ENCODE results near the gene SIAE. TPM values are rescaled to one million over a fixed set of nuclear protein-coding genes. Genes with fewer than 3 reads are reported as not detected.

The SIAE gene
- total RNA-seq, 1 donor from 2014 or later: 8.2 TPM

DNA sequence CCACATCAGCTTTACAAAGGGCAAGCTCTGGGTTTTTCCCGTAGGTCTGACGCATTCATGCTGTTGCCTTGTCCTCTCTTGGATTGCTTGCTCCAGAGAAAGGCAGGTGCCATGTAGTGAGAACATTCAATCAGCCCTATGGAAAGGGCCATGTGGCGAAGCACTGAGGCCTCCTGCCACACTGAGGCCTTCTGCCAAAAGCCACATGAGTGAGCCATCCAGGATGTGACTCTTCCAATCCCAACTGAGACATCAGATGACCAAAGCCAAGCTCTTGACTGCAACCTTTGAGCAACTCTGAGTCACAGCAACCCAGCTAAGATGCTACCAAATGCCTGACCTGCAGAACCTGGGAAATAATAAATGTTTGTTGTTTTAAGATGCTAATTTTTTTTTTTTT is 71.3 kb downstream of the SIAE start:
- DNase-seq (ENCODE audit: low read depth): no peak
- TF ChIP-seq, protein P1, sequence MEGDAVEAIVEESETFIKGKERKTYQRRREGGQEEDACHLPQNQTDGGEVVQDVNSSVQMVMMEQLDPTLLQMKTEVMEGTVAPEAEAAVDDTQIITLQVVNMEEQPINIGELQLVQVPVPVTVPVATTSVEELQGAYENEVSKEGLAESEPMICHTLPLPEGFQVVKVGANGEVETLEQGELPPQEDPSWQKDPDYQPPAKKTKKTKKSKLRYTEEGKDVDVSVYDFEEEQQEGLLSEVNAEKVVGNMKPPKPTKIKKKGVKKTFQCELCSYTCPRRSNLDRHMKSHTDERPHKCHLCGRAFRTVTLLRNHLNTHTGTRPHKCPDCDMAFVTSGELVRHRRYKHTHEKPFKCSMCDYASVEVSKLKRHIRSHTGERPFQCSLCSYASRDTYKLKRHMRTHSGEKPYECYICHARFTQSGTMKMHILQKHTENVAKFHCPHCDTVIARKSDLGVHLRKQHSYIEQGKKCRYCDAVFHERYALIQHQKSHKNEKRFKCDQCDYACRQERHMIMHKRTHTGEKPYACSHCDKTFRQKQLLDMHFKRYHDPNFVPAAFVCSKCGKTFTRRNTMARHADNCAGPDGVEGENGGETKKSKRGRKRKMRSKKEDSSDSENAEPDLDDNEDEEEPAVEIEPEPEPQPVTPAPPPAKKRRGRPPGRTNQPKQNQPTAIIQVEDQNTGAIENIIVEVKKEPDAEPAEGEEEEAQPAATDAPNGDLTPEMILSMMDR (conservative IDR thresholded peaks at IDR 0.05; ENCODE audit: low read depth, low read length): no peak
- H3K4me3 ChIP-seq (ENCODE audit: low read depth, low read length): no peak overlapping the region

DNA sequence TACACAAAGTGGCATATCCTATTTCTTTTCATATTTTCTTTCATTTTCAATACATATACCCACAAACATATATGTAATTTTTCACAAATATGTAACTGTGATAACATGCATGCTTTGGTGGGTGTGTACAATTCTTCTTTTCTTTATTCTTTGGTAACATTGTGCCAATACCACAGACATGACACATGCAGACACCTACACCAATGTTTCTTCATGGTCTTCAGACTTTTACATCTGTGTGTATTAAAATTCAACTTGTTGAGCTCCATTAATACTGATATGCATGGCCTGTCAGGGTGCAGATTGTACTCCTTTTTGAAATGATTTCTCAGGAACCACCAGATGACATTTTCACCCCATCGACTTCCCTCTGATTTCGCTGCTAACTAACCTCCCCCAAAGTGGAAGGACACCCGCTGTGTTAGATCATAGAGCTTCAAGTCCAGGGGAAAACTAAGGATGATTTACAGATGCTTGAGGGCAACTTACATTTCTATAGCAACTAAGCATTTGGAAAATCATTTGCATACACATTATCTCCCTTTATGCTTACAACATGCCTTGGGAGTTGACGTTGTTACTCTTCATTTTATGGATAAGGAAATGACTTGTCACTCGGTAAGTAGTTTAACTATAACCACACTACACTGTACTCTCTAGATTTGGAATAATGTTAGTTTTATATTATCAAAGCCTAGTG is 72.8 kb downstream of the SIAE start:
- no peak overlapping the region for H3K4me3 ChIP-seq (ENCODE audit: low read depth, low read length)
- DNase-seq (ENCODE audit: low read depth): no peak
- TF ChIP-seq, protein P1 (conservative IDR thresholded peaks at IDR 0.05; ENCODE audit: low read depth, low read length): no peak

DNA sequence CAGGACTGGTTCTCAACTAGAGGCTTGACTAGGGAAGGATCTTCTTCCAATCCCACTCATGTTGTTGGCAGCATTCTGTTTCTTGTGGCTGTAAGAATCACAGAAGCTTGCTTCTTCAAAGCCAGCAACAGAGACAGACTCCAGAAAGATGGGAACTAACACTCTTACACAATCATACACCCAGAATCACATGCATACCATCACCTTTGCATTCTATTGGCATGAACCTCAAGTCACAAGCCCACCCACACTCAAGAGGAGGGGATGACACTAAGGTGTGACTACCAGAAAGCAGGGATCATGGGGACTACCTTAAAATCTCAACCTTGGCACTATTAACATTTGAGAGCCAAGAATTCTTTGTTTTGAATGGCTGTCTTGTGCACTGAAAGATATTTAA is 75.9 kb downstream of the SIAE start:
- DNase-seq (ENCODE audit: low read depth): no peak
- TF ChIP-seq, protein P1 (conservative IDR thresholded peaks at IDR 0.05; ENCODE audit: low read depth, low read length): no peak
- H3K4me3 ChIP-seq (ENCODE audit: low read depth, low read length): no peak overlapping the region

DNA sequence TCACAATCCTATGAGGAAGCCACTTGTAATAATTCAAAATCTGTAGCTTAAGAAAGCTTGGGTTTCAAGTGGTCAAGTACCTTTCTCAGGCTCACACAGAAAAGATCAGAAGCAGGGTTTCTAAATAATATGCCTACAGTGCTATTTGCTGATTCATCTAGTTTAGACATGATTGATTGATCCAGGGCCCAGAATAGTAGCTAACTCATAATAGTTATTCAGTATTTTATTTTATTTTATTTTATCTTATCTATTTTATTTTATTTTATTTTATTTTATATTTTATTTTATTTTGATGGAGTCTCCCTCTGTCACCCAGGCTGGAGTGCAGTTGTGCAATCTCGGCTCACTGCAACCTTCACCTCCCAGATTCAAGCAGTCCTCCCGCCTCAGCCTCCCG is 78.2 kb downstream of the SIAE start:
- no peak for DNase-seq (ENCODE audit: low read depth)
- H3K4me3 ChIP-seq (ENCODE audit: low read depth, low read length): no peak overlapping the region
- TF ChIP-seq, protein P1 (conservative IDR thresholded peaks at IDR 0.05; ENCODE audit: low read depth, low read length): no peak

DNA sequence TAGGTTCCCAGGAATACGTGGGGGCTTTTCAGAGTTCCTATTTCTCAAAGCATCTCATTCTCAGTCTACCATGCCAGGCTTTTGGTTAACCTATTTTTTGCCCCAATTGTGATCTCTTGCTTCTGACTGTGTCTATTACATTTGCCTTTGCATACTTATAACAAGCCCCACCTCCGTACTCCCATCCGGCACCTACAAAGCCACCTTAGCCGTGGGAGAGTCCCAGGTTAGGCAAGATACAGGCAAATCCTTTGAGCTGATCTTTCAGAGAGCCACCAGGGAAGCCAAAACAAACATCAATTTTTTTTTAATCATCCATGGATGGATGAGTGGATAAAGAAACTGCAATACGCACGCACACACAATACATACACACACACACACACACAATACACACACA is 80.9 kb downstream of the SIAE start:
- H3K4me3 ChIP-seq (ENCODE audit: low read depth, low read length): no peak overlapping the region
- DNase-seq (ENCODE audit: low read depth): no peak
- TF ChIP-seq, protein P1 (conservative IDR thresholded peaks at IDR 0.05; ENCODE audit: low read depth, low read length): no peak

DNA sequence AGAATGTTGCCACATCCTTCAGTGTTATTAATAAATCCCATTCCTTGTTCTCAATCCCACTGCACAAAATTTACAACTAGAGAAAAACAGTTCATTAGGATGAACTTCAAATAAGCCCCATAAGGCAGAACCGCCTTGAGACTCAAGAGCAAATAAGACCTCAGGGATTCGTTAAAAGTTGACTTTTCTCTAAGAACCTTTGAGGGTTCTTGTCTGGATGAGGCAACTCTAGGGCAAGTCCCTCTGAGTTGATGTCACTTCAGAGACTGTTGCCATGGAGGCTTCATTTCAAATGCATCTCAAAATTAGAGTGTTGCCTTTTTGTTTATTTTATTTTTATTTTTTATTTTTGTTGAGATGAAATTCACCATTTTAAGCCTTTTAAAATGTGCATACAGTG is 82.1 kb downstream of the SIAE start:
- no peak overlapping the region for H3K4me3 ChIP-seq (ENCODE audit: low read depth, low read length)
- TF ChIP-seq, protein P1 (conservative IDR thresholded peaks at IDR 0.05; ENCODE audit: low read depth, low read length): no peak
- DNase-seq (ENCODE audit: low read depth): no peak

DNA sequence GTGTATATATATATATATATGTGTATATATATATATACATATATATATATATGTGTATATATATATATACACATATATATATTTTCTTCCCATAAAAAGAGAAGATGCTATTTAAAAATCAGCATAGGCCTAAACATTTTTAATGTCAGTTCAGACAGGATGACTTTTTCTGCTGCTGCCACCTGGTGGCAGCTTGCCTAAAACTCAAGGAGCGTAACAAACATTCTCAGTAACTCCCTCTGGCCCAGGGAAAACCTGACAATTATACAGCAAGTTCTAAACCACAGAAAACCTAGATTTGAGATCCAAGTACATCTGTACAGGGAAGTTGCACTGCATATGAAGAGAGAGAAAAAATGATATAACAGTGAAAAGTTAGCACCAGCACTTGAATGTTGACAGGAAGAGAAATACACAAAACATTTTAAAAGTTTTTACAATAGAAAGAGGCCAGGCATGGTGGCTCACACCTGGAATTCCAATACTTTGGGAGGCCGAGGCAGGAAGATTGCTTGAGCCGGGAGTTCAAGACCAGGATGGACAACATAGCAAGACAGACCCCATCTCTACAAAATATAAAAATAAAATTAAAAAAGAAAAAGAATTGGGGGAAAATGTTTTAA is 87.2 kb downstream of the SIAE start:
- TF ChIP-seq, protein P1 (conservative IDR thresholded peaks at IDR 0.05; ENCODE audit: low read depth, low read length): peak; percentile 74
- H3K4me3 ChIP-seq (ENCODE audit: low read depth, low read length): no peak overlapping the region
- no peak for DNase-seq (ENCODE audit: low read depth)

Data from epithelial cell of proximal tubule (primary cell).